ENCODE measurements around the gene CHD1. TPM values are rescaled to one million over a fixed set of nuclear protein-coding genes. Genes with fewer than 3 reads are reported as not detected.

The CHD1 gene
- total RNA-seq, 4 donors from 2014 or later: 27.4 to 149 (median 63.6) TPM

DNA sequence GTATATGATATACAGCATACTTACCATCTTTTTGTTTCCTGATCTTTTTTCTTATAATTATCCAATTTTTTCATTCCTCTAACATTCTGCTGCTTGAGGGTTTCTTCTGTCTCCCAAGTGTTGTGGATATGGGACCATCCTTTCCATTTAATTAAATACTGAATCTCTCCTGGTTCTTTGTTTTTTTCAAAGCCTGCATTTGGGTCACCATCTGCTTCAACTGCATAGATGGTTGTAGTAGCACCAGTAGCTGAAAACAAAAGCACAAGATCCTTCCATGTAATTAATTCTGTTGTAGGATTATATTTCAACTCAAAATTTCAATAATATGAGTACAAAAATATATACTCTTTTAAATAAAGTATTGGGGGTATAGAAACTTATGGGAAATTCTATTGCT lies 29.4 kb downstream of the CHD1 start:
- Histone ChIP-seq H3K27me3 (no peaks in the 10 kb centered on the region), H3K4me1 (no peaks in the 10 kb centered on the region), H3K36me3 (no peaks in the 10 kb centered on the region), H3K27ac (no peak overlapping the region), H3K9me3 (no peaks in the 10 kb centered on the region), H3K4me3 (no peak overlapping the region)
- TF ChIP-seq, protein P1, sequence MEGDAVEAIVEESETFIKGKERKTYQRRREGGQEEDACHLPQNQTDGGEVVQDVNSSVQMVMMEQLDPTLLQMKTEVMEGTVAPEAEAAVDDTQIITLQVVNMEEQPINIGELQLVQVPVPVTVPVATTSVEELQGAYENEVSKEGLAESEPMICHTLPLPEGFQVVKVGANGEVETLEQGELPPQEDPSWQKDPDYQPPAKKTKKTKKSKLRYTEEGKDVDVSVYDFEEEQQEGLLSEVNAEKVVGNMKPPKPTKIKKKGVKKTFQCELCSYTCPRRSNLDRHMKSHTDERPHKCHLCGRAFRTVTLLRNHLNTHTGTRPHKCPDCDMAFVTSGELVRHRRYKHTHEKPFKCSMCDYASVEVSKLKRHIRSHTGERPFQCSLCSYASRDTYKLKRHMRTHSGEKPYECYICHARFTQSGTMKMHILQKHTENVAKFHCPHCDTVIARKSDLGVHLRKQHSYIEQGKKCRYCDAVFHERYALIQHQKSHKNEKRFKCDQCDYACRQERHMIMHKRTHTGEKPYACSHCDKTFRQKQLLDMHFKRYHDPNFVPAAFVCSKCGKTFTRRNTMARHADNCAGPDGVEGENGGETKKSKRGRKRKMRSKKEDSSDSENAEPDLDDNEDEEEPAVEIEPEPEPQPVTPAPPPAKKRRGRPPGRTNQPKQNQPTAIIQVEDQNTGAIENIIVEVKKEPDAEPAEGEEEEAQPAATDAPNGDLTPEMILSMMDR (IDR thresholded peaks at IDR 0.05): no peak
- TF ChIP-seq POLR2A (IDR thresholded peaks at IDR 0.05): no peak
- intact Hi-C loops (cut with DNase I; ENCODE audit: low total_unique reads): no loop called here
- no peak for DNase-seq

GRCh38 chr5:98898743-98899142 lies 30.1 kb downstream of the CHD1 start:
- no peak overlapping the region for H3K27ac ChIP-seq
- DNase-seq: no peak
- no peaks in the 10 kb centered on the region for H3K9me3 ChIP-seq
- H3K36me3 ChIP-seq: no peaks in the 10 kb centered on the region
- no peak overlapping the region for H3K4me3 ChIP-seq
- H3K4me1 ChIP-seq: no peaks in the 10 kb centered on the region
- H3K27me3 ChIP-seq: no peaks in the 10 kb centered on the region
- intact Hi-C loops (cut with DNase I; ENCODE audit: low total_unique reads): no loop called here
- no peak for TF ChIP-seq POLR2A (IDR thresholded peaks at IDR 0.05)
- TF ChIP-seq, protein P1 (IDR thresholded peaks at IDR 0.05): no peak

- no peaks in the 10 kb centered on the region for H3K36me3 ChIP-seq
- no peak for TF ChIP-seq POLR2A (IDR thresholded peaks at IDR 0.05)
- TF ChIP-seq, protein P1 (IDR thresholded peaks at IDR 0.05): no peak
- no peak overlapping the region for H3K27ac ChIP-seq
- no peaks in the 10 kb centered on the region for H3K27me3 ChIP-seq
- no peaks in the 10 kb centered on the region for H3K4me1 ChIP-seq
- DNase-seq: no peak
- no peaks in the 10 kb centered on the region for H3K9me3 ChIP-seq
- intact Hi-C loops (cut with DNase I; ENCODE audit: low total_unique reads): no loop called here
- no peak overlapping the region for H3K4me3 ChIP-seq
Observed at GRCh38 chr5:98891591-98891990, 37.2 kb downstream of the CHD1 start.

DNA sequence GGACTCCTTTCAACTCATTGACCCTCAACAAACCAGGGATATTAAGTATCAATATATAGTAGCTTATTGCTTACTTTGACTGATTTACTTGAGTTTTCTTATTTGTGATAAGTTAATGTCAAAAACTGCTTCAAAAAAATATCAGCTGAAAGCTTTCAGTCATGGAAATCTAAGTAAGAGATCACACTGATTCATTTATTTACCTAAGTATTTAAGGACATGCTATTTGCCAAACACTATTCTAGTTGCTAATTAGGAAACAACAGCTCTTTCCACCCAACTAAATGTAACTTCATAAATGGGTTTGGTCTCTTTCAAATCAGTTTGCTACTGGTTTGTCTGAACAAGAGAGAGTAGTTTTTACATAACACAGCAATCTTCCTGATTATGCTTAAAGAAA lies 48.2 kb downstream of the CHD1 start:
- no peaks in the 10 kb centered on the region for H3K4me1 ChIP-seq
- TF ChIP-seq POLR2A (IDR thresholded peaks at IDR 0.05): no peak
- TF ChIP-seq, protein P1 (IDR thresholded peaks at IDR 0.05): no peak
- H3K36me3 ChIP-seq: no peaks in the 10 kb centered on the region
- H3K27ac ChIP-seq: no peak overlapping the region
- intact Hi-C loops (cut with DNase I; ENCODE audit: low total_unique reads): no loop called here
- H3K4me3 ChIP-seq: no peak overlapping the region
- DNase-seq: no peak
- H3K27me3 ChIP-seq: no peaks in the 10 kb centered on the region
- no peaks in the 10 kb centered on the region for H3K9me3 ChIP-seq

DNA sequence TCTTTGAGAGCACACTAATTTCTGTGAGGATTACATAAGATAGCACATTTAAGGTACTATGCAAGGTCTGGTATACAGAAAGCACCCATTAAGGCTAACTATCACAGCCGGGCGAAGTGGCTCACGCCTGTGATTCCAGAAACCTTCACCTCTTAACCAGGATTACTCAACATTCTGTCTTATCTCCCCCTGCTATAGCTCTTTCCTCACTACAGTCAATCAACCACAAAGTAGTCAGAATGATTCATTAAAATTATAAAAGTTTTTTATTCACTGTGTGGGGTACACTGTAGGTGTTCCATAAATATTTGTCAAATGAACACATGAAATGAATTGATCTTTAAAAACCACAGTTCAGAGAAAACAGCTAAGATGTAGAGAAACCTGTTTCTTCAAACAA lies 48.7 kb downstream of the CHD1 start:
- TF ChIP-seq, protein P1 (IDR thresholded peaks at IDR 0.05): no peak
- TF ChIP-seq POLR2A (IDR thresholded peaks at IDR 0.05): no peak
- Histone ChIP-seq H3K4me1 (no peaks in the 10 kb centered on the region), H3K9me3 (no peaks in the 10 kb centered on the region), H3K27me3 (no peaks in the 10 kb centered on the region), H3K36me3 (no peaks in the 10 kb centered on the region), H3K27ac (no peak overlapping the region), H3K4me3 (no peak overlapping the region)
- intact Hi-C loops (cut with DNase I; ENCODE audit: low total_unique reads): no loop called here
- DNase-seq: no peak

Data from uterus (tissue), 4 donors.